Heart left ventricle (tissue), 13 donors: ENCODE measurements around the gene ABHD14A.

Experiments
- CTCF ChIP-seq, 12 donors: fragments of 200-600 bp; sonication (generic) in 4 of 12; IDR thresholded peaks; one replicate each; pipeline versions ENCODE4 v1.5.0 to v1.8.0; 2018 to 2022; ENCODE audit warnings: antibody characterized with exemption in 12 of 12, mild to moderate bottlenecking in 5 of 12
- POLR2A ChIP-seq, 2 donors: fragments of 450-650 bp; IDR thresholded peaks; one replicate each; pipeline ENCODE4 v1.6.1; 2017; ENCODE audit warnings: antibody characterized with exemption in 2 of 2, mild to moderate bottlenecking in 2 of 2, moderate library complexity in 2 of 2
- donor health status: ischemic (EF 13 %, LVEDD 7.1; RV severe dilation, severe dysfunction).
- donor health status: DM: no; HTN: yes; CAD: no.
- donor health status: DM: no; HTN: no; CAD: no.
- donor health status: ischemic (EF 25% LVEDD 6.9; RV normal size, moderate dysfunction).
- donor health status: ischemic (EF 25% LVEDD 5.7; RV mildly dilated, moderate dysfunction).
- donor health status: ischemic (EF 35%, LVEDD 5.7; RV mildly dilated, moderate dysfunction).
- donor health status: nonischemic (EF 11% LVEDD 7.7; RV severe dilation, severe dysfunction).
- donor health status: DM: yes; HTN: yes; CAD: no.
- donor health status: PGD.
- donor health status: ischemic (EF 29% LVEDD 5.4; RV normal size, mild dysfunction).
- donor health status: nonischemic (EF 23%, LVEDD 6.1; RV moderate dilation, normal function).

DNA sequence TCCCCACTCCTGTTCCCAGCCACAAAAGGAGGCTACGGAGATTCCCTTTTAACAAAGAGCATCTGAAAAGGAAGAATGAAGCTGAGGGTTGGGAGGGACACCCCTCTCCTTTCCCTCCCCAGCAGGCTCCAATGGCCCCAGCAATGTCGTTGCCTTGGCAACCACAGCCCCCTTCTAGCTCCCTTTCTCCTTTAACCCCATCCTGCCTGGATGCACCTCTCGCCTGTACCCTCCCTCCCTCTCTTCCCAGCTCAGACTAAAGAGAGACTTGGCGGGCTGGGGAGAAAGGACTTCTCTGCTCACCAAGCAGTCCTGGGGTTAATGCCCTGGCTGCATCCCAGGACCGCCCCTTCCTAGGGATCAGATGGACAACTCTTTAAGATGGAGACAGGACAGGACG, 27.9 kb downstream of the ABHD14A start:
- TF ChIP-seq CTCF (IDR thresholded peaks at IDR 0.05) (no peak), POLR2A (IDR thresholded peaks at IDR 0.05) (no peak)
